GDM1 (cell line): ENCODE results near the gene XXYLT1.

Source experiments
- DNase-seq: peaks from one replicate; lab custom pipeline; 2025; lab: John Stamatoyannopoulos, UW

Gene XXYLT1

DNA sequence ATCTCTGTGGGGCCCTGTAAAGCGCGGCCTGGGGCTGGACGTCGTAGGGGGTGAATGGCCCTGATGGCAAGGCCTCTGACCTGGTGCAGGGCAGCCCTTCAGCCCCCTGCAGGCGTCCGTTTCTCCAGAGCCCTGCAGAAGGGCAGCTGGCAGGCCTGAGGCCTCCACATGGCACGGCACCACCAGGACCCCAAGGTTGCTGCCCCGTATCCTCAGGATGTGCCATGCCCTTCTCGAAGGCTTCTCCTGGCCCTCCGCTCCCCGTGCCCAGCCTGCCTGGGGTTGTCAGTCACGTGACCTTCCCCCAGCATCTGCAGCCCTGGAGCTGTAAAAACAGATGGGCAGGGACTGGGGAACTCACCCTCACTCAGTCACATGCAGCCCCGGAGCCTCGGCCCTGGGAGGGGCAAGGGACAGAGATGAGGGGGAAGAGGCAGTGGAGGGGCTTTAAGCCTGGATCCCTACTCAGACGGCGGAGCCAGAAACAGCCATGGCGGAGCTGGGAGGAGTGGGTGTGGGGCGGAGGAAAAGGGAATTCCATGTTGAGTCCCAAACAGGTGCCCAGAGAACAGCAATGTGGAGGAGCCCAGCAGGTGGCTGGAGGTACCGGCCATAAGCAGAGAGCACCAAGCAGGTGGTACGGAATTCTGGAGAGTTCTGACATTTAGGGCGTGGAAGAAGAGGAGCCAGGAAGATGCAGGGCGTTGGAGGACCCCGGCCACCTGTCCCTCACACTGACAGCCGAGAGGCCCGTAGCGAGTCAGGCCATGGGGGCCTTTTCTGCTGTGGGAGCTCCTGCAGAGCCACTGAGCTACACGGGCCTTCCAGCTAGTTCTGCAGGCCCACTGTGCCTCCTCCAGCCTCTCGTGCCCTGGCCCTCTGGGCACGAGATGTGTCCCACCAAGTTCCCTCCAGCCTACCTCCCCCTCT lies 193.1 kb downstream of the XXYLT1 start:
- DNase-seq, result no peak

DNA sequence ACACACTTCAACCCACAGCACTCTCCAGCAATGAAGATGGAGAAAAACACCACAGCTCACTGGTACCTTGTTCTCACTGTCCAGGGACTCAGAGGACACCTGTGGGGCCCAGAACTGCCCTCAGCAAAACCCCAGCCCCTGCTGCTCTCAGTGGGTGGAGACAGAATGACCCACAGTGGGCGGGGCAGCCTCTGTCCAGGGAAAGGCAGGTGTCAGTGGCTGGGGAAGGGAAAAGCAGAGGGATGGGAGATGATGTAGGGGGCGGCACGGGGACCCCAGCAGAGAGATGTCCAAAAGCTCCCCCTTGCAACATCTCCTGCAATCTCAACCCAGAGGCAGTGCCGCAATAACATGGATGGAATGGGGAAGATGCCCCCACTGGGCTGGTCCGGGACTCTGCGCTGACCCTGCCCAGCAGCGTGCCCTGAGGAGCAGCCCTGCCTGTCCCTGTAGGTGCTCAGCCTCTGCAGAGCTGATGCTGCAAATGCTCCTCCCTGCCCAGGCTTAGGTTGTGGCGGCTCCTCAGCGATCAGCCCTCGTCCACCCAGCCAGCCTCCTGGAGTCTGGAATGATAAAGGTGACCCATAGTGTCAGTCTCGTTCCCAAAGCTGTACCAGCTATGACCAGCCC lies 193.9 kb downstream of the XXYLT1 start:
- no peak for DNase-seq

DNA sequence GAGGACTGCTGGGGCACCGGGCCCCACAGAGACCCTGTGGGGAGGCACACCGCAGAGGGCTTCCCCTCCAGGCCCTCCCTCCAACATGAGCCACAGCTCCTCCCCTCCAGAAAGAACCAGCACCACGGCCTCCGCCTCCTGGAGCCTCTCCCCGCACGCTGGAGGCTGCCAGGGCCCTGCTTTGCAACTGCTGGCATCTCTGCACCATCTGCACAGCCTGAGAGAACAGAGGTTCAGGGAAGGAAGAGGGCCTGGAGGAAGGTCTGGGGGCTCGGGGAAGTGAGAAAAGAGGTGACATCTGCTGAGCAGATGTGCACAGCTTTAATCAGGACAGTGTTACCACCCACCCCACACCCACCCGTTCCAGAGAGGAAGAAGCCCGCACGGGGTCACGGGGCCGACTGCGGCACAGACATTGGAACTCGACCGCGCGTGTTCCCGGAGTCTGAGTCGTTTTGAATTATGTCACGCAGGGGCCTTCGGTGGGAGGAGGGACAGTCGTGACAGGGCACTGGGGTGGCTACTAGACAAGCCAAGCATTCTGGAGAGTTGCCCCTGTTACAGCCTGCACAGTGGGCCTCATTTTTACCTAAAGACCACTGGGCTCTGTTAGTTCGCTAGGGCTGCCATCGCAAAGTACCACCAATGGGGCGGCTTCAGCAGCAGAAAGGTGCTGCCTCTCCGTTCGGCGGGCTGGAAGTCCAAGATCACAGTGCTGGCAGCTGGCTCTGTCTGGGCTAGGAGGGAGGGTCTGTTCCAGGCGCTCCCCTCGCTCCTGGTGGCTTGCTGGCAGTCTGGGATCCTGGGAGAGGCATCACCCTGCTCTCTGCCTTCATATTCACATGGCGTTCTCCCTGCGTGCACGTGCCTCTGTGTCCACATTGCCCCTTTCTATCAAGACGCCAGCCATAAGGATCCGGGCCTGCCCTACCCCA lies 194.8 kb downstream of the XXYLT1 start:
- DNase-seq, result no peak

DNA sequence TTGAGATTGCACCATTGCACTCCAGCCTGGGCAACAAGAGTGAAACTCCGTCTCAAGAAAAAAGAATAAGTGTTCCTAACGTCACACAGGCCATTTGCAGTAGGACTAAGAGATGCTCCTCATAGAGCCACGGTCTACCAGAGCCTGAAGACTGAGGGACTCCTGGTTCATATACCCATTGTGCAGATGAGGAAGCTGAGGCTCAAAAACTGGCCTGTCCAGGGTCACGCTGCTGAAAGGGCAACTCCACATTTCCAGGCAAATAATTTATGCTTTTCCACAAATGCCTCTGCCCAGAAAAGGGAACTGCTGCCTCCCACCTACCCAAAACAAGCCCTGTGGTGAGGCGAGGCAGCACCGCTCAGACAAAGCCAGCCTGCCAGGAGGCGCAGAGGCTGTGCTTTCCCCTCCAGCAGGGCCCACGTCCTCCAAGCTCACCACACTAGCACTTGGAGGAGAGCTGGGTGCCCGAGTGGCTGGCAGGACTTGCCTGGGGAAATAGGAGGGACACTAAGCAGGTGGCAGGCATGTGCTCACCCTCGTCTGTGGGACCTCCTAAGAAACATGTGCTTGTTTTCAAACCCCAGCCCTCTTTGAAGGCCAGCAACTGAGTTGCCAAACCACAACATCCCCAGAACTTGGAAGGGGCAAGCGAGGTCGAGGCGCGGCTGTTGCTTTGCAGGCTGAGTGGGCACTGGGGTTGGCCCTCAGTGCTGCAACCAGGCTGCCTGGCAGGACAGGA lies 195.6 kb downstream of the XXYLT1 start:
- no peak for DNase-seq

DNA sequence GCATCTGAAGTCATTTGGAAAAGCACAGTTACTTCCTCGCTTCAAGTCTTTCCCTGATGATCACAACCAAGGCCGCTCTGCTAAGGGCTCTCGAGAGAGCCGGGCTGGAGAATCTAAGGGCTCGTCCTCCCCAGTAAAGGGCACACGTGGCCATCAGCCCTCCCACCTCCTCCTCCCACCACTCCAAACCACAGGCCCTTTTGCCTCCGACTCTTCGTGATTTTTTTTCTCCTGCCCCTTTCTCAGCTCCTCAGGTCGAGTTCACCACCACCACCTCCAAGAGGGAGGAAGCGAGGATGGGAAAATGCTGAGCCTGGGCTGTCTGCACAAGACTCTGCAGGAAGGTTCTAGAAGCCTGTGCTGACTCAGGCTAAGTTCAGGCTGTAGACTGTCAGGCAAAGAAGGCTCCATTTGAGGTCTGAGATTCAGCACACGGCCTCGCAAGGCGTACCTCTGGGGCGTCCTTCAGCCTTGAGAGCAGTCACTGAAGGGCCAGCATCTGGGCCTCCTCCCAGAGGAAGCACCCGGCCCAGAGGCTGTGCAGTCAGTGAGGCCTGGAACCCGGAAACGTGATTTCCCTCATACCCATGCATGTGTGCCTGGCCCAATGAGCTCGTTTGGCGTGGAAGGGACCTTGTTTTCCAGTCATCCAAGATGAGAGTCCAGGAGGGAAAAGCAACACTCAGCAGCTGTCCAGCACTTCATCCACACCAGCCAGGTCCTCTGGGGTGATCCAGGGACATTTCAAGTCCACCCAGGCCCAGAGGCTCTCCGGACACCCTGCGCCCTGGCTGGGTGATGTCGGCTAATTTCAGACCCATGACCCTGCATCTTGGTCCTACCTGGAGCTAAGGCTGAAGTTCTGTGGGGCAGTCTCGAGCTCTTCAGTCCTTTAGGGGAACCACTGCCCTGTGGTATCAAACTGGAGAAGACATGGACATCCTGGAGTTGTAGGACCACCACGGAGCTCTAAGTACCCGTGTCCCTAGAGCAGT lies 196.8 kb downstream of the XXYLT1 start:
- no peak for DNase-seq

DNA sequence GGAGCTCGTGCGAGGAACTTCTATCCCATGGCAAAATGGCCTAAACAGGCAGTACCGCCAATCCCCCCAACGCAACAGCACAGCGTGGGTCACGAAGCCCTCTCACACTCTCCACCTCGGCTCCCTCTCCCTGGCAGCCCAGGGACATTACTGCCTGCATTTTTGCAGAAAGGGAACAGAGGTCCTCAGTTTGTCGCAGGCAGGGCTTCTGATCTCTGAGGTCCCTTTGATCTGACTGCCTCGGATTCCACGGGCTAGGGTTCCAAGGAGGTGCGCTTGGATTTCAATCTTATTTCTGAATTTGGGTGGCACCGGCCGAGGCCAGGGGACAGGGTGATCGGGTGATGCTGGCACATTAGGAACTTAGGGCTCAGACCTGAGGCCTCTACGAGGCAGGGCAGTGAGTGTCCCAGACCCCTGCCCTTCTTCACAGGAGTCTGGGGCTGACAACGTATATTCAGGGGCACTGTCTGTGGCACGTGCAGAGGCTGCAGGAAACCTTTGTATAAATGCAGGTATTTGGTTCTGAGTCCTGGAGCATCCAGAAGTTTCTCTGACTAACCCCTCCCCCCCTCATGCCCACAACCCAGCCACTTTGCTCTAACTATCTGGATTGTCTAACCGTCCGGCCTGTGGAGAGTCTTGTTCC lies 197.9 kb downstream of the XXYLT1 start:
- no peak for DNase-seq

DNA sequence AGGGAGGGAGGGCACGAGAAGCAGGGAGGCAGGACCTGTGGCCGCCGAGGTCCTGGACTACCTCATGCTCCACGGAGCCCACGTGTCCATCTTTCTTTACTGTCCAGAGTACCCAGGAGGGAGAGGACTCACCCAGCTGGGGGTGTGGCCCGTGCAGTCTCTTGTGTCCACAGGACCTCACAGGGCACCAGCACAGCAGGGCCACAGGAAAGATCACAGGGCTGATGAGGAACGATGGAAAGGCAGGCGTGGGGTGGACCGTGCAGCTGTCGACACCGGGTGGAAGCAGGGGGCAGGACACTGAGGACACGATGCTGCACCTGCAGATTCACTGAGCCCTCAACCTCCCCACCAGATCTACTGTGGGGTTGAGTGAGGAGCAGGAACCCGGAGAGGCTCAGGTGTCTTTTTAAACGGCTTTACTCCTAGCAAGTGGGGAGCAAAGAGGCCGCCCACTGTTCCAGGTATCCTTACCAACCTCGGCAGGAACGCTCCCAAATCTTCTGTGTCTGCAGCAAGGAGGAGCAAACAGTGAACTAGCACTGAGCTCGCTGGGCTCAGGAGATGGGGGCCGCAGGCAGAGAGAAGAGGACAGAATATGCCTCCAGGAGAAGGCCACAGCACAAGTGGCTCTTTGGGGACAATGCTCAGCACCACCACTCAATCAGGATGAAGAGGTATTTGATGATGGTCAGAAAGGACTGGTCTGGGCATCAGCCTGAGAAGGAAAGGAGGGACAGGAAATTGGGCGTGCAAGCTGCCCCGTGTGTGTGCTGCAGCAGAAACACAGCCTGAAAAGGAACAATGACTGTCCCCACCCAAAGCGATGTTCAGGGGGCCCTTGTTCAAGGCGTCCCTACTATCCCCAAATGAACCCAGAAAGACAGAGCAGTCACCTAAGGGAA lies 198.8 kb downstream of the XXYLT1 start:
- no peak for DNase-seq

DNA sequence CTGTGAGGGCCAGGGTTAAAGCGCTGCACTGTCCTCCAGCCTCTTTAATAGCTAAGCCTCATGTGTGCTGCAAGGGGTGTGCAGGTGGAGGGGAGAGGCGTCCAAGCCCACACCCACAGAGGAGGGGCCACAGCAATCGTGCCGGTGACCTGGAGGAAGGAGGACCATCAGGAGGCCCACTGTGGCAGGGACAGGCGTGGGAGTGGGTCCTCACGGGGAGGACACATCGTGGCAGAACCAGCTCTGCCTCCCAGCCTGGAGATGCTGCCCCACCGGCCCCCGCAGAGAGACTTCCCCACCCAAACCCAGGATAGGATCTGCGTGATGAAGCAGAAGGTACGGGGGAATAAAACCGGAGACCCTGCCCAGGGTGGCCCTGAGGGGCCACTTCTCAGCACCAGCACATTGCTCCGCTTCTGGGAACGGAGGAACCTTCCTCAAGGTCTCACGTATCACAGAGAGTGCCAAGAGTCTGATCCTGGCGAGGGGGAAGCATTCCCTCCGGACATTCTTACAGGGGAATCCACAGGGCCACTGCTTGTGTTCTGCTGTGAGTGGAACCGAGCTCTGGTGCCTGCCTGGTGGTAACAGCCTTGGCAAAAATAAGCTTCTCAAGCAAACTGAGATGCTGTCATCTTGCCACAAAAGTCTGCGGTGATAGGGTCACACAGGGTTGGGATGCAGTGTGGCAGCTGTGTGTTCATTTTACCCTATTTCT lies 199.8 kb downstream of the XXYLT1 start:
- DNase-seq, result no peak

DNA sequence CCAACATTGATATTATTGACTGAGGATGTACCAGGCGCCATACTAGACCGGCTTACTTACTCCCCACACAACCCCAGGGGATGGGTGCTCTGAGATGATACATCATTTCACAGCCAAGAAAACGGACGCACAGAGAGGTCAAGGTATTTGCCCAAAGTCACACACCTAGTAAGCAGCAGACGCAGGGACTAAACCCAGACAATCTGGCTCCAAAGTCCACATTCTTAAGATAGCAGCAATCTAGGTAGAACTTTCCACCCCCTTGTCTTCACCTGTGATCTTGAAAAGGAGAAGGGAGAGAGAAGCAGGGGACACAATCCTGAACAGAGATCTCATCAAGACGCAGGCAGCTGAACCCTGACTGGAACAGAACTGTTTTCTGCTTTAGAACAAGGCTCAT lies 200.6 kb downstream of the XXYLT1 start:
- no peak for DNase-seq

DNA sequence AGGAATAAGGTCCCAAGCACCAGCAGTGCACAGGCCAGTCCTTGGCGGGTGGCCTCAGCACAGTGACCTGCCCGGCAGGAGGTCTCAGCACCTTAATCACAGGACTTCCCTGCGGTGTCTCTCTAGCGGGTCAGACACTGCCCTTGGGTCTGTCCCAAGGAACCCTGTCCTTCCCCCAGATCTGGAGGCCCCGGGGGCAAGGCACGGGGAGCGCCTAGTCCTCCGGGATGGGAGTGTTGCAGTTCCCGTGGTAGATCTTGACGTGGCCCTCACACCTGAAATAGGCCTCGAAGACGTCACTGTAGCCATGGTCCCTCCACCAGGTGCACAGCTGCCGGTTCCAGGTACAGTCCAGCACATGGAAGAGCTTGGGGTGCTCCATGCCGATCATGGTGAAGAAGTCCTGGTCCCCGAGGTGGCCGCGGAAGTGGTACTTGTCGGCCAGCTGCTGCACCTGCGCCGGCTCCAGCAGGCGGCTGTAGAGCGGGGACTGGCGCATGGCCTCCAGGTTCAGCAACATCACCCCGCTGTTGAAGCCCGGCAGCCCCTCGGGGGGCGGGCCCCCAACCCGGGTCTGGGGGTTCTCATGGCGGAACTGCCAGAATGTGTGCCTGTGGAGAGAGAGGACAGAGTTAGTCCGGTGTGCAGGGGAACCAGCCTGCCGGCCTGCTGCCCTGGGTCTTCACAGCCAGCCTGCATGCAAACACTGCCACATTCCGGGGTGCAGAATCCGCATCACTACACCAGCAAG lies 201.3 kb downstream of the XXYLT1 start:
- no peak for DNase-seq

DNA sequence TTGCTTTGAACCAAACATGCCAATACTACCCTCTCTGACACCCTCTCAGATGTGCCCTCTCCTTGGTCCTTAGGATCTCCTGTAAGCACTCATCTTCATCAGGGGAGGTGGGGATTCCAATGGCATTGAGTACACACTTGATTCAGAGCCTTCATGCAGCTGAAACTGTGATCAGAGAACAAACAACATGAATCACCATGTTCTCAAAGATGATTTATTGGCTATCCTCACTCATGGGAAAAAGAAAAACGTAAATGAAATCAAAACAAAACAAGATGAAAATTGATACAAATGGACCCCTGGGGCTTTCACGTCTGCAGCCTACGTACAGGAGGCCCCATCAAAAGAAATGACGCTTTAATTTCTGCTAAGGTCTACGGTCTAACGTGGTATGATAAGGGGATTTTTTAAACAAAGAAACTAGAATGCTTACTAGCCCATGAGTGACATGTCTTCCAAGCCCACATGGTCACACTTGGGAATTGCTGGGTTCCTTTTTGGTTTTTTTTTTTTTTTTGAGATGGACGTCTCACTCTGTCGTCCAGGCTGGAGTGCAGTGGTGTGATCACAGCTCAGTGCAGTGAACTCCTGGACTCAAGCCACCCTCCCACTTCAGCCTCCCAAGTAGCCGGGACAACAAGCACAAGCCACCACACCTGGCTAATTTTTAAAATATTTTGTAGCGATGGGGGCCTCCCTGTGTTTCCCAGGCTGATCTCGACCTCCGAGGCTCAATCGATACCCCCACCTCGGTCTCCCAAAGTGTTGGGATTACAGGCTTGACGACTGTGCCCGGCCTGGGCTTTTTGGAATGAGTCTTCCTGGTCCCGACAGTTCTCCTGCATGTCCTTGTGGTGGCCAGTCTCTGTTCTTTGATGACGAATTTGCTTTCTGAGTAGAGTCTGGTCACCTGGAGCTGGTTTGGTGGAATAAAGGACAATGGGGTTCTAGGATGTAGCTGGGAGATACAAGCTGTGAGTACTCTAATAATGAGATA lies 202.6 kb downstream of the XXYLT1 start:
- no peak for DNase-seq

DNA sequence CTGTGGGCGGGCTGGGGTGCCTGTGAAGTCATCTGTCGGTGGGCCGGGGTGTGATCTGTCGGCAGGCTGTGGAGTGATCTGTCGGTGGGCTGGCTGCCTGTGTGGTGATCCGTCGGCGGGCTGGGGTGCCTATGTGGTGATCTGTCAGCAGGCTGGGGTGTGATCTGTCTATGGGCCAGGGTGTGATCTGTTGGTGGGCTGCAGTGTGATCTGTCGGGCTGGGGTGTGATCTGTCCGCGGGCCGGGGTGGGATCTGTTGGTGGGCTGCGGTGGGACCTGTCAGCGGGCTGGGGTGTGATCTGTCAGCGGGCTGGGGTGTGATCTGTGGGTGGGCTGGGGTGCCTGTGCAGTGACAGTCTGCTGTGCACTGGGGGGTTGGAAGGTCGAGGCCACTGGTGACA lies 204.5 kb downstream of the XXYLT1 start:
- DNase-seq, result no peak

DNA sequence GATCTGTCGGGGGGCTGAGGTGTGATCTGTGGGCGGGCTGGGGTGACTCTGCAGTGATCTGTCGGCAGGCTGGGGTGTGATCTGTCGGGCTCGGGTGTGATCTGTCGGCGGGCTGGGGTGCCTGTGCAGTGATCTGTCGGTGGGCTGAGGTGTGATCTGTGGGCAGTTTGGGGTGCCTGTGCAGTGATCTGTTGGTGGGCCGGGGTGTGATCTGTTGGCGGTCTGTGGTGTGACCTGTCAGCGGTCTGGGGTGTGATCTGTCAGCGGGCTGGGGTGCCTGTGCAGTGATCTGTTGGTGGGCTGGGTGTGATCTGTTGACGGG lies 205.1 kb downstream of the XXYLT1 start:
- no peak for DNase-seq

DNA sequence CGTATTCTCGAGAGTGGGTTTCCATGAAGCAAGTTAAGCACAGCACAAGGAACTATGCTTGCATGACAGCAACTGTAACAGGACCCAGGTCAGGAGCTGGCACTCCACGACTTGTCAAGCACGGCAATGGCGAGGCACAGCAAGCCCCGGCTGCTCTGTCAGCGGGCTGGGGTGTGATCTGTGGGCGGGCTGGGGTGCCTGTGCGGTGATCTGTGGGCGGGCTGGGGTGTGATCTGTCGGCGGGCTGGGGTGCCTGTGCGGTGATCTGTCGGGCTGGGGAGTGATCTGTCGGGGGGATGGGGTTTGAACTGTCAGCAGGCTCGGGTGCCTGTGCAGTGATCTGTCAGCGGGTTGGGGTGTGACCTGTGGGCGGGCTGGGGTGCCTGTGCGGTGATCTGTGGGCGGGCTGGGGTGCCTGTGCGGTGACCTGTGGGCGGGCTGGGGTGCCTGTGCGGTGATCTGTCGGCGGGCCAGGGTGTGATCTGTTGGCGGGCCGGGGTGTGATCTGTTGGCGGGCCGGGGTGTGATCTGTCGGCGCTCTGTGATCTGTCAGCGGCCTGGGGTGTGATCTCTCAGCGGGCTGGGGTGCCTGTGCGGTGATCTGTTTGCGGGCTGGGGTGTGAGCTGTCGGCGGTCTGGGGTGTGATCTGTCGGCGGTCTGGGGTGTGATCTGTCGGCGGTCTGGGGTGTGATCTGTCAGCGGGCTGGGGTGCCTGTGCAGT lies 205.7 kb downstream of the XXYLT1 start:
- no peak for DNase-seq

DNA sequence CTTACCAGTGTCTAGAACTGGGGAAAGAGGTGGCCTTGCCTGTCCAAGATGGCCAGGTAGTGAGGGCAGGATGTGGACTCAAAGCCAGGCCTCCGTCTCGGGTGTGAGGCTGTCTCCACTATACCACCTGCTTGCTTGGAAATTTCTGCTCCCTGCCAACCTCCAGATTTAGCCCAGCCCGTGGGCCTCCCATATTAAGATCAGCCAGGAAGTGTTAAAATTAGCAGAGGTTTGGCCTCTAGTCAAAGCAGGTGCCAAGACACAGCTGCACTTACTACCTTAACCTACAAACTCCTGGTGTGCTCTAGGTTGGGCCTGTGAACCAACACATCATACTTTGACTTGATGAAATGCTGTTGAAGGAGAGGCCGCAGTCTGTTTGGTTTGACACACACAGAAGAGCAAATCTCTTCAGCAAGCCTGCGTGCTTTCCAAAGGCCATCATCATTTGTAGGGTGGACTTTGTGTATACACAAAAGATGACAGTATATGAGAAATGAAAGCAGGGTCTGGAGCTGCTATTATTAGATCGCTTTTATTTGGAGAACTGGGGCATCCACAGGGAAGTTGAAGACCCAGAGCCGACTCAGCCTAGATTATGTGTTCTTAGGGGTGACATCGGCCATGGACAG lies 206.5 kb downstream of the XXYLT1 start:
- no peak for DNase-seq
